CD4-positive, alpha-beta T cell treated with Interleukin-1 beta for 1 hour (primary cell): ENCODE results near the gene BCKDHB.
"Not testable (repeated sequence)": the region's sequence is repeated elsewhere in the genome, so short reads cannot be mapped to it uniquely, and the experiment has no call there.

Source experiments
- DNase-seq, 2 donors: peaks; one replicate each; pipeline ENCODE4 v3.0.0-alpha.2; 2020 to 2022

BCKDHB gene

DNA sequence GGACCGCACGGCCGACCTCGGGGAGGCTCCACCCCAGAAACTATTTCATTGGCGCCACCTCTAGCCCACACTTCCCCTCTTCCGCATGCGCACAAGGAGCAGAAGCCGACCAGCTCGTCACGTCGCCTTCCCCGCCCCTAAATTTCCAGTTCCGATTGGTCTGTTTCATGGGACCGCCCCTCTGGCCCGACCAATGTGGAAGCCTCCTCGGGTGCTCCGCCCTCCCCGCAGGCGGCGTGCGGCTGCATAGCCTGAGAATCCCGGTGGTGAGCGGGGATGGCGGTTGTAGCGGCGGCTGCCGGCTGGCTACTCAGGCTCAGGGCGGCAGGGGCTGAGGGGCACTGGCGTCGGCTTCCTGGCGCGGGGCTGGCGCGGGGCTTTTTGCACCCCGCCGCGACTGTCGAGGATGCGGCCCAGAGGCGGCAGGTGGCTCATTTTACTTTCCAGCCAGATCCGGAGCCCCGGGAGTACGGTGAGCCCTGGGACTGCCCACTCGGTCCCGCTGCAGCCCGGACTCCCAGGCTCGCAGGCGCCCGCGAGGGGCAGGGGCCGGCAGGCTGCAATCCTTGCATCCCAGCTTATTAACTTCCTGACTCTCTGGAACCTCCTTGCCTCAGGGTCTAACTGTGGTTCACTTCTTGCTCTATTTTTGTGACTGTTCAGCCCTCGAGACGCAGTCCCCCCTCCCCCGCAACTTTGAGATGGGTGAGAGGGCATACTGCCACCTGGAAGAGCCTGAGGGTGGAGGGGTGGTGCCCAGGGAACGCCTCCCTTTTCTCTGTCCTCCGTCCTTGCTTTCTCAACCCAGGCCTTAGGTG, at the start of gene BCKDHB:
TSS of gene BCKDHB (plus strand) at position 254 of the 818 bp plus-strand sequence. CDS start at position 277, 23 bp downstream.
- peak; percentile 98 to 99 for DNase-seq

DNA sequence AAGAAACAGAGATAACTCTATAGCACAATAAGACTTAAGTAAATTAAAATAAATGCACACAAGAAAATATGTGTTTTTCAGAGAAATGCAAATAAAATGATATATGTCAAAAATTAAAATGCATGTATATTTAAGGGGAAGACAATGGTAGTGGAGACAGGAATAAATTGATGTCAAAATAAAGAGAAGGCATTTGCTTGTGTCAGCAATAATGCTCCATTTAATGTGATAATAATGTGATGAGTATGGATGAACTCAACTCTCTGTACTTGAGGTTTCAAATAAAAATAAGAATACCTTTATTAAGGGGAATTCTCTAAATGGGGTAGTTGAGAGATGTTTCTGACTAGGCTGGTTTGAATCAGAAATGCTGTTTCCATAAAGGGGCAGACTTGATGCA, 45.7 kb upstream of the BCKDHB start:
- DNase-seq: no peak

DNA sequence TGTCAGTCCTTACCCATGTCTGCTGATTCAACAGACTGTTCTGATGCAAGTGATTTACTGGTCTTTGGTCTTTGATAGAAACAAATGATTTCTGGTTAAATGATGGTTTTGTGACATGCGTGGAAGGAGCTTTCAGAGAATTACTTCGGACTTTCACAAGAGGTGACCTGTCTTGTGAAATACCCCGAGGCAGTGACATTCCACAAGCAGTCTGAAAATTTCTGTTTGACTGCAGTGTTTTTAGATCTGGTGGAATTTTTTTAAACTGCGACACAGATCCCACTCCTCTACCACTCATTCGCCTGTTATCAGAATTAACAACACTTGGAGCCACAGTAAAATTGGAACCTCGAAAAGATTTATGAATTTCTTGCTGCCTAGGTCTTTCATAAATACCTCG, 38.3 kb upstream of the BCKDHB start:
- DNase-seq: not testable (repeated sequence)

DNA sequence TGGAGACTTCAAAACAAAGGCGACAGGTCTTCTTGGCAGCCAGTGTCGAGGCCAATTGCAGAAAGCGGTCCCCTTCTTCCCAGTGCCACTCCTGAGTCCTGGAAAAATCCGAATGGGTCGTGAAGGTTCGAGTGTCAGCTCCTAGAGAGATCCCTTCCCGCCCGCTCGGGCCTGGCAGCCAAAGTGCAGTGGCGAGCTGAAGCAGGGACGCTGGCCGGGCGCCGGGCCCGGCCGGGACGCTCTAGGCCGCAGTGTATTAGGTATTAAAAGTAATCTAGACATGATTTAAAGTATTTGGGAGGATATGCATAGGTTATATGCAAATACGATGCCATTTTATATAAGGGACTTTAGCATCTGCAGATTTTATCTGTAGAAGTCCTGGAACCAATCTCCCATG, 36.0 kb upstream of the BCKDHB start:
- not testable (repeated sequence) for DNase-seq

DNA sequence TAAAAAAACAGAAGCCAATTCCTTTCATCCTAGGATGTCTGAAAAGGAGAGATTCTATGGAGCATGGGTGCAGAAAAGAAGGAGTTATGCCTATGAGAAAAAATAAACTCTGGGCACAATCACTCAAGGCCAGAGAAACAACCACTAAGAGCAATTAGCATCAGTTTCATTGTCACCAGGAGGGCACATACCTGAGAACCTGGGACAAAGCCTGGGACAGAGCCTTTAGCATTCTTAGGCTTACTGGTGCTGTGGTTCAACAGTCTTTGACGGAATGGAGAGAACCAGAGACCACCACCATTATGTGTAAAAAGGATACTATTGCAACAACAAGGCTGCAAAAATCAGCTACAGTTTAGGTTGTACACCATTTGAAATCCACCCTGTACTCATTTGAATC, 29.4 kb upstream of the BCKDHB start:
- DNase-seq: no peak

DNA sequence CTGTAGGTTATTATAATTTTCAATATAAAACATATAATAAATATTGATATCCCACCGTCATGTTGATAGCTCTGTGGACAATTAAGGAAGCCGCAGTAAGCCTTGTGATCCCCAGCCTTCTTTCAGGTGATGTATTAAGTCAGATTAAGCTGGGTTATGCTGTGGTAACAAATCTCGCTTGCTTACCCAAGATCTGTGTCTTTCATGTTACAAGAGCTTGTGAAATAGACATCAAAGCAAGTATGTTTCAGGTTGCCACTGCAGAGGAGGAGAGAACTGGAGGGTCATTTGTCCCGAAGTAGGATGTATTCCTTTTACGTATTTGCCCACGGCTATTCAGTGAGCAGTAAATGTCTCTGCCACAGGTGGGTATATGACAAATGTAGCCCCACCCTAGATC, 17.8 kb upstream of the BCKDHB start:
- DNase-seq: no peak

DNA sequence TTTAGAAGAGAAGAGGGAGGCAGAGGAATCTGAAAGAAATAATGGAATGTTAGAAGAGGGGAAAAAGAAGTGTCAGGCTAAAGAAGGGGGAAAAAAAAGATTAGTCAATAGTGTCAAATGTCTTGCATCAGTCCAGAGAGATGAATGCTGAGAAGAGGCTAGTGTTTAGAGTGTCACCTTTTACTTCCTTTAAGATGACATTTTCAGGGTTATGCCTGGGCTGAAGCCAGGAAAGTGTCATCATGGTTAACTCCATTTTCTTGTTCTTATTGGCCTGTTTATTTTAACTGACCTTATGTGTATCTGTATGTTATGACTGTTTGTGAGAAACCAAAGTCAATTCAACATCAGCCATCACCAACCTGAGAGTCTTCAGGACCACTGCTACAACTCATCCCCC, 15.0 kb upstream of the BCKDHB start:
- DNase-seq: no peak

DNA sequence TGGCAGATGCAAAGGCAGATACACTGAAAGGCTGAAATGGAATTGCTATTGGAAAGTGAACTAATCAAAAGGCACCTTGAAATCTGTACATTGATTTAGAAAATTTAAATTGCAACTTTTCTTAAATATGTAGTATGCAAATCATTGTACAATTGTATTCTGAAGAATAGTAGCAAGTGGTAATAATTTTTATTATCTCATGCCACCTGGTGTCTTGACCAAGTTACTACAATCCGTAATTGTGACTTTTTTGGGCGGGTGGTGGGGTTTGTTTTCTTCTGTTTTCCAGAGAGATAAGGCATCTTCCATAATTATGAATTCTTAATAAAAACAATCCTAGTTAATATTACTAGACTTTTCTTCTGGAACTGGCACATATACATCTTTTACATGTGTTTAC, 12.5 kb upstream of the BCKDHB start:
- DNase-seq: peak in 1 of 2 donors; percentile 46

DNA sequence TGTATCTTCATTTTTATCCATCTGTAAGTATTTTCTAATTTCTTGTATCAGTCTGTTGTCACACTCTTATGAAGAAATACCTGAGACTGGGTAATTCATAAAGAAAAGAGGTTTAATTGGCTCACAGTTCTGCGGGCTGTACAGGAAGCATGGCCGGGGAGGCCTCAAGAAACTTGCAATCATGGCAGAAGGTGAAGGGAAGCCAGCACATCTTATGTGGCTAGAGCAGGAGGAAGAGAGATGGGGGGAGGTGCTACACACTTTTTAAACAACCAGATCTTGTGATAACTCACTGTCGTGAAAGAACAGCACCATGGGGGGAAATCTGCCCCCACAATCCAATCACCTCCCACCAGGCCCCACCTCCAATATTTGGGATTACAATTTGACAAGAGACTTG, 10.9 kb upstream of the BCKDHB start:
- DNase-seq: no peak

DNA sequence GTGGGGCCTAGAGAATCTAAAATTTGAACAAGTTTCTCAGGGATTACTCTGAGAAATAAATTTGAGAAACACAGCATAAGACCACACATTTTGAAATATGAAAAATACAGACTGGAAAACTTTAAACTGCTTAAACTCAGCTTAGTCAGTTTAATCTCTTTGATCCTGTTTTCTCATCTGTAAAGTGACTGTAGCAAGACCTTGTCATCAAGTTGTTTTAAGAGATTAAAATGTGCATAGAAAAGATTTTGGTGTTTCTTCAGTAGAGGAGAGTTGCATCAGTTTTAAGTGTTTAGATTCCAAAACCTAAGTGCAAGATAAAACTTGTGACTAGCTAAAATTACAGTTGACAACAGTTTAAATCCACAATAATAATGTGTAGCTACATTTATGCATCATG, 8.1 kb upstream of the BCKDHB start:
- DNase-seq: no peak

DNA sequence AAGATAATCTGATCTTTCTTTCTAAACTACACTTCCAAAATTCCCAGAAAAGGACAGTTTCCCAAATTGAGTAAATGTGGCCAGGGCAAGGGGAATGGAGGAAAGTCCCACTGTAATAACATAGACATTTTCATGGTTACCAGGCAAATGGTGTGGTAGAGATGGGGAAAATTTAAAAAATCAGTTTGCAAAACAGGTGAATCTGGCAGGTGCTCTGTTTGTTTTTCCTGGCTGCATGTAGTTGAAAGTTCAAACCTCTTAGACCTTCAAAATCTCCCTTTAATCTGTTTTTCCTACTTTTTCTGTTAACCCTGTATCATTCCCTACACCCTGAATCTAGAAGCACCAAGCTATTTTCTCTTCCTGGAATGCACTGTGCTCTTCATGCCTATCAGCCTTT, 2.0 kb upstream of the BCKDHB start:
- no peak for DNase-seq

DNA sequence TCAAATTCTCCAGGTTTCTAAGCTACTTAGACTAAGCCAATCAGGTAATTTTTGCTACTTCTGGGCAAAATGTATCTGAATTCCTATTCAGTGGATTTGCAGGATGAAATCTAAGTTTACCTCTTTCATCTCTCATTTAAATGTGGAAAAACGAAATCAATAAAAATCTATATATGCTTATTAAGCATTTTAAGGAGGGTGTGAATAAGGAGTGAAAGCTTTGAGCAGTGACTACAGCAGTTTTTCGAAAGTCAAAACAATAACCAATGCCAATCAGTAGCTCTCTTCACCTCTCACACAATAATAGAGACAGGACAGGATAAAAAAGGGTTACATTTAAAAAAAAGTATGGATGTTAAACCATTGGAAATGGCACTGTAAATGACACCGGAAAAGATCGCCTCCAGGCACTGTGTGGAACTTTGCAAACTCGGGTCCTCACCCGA, 476 bp upstream of the BCKDHB start:
- DNase-seq: no peak

DNA sequence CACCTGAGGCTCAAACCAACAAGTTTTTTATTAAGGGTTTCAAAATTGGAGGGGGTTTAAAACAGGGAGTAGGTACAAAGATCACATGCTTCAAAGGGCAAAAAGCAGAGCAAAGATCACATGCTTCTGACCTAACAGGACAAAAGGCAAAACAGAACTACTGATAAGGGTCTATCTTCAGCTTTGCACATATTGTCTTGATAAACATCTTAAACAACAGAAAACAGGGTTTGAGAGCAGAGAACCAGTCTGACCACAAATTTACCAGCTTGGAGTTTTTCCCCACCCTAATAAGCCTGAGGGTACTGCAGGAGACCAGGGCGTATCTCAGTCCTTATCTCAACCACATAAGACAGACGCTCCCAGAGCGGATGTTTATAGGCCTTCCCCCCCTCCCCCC, 16.1 kb downstream of the BCKDHB start:
- not testable (repeated sequence) for DNase-seq

DNA sequence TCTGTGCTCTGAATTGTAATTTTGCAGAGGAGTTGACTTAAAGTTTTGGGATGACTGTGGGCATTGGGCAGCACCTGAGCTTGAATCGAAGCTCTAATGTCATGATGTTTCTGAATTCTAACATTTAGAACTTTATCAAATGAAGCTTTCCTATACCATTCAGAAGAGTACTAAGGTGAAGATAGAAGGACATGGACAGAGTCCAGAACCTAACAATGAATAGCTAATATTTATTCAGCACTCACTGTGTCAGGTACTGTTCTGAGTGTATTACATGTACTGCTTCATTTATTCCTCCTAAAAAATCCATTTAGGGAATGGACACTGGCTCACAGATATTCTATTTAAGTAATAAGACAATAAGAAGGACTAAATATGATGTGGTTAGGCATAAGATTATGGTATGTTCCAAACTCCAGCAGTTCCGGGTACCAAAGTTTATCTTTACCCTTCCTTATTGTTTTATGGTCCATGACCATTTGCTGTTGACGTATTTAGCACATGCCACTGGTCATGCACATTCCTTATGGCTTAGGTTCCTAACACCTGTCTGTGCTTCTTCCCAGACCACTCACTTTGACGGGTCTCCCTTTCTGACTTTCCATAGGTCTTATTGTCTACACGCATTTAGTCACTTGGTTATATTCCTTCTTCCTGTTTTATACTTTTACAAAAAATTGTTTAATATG, 20.3 kb downstream of the BCKDHB start:
- no peak for DNase-seq

DNA sequence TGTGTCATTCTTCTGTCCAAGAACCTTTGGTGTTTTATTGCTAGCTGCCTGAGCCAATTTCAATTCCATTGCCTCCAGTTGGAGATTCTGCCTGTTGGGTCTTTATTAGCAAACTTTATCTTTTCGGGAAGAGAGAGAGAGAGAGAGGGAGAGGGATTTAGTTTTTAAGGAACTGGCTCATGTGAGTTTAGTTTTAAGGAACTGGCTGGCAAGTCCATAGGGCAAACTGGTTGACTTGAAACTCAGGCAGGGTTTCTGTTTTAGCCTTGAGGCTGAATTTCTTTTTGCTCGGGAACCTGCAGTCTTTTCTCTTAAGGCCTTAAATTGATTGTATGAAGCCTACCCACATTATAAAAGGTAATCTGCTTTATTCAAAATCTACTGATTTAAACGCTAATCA, 23.0 kb downstream of the BCKDHB start:
- DNase-seq: no peak

DNA sequence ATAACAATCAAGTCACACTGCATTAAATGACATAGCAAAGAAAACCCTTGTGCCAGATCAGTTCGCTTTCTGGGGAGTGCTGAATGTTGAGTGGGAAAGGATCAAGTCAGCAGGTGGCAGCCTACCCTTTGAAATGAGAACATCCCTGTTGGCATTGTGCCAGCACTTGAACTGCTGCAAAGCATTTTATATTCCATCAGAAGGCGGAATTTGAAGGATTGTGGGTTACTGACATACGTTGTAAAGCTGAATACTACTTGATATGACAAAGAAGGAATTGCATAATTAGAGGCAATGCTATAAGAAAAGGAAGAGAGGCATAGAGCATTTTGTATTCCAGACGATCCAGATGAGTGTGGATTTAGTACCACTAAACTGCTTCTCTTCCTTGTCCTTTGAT, 26.5 kb downstream of the BCKDHB start:
- DNase-seq: peak; percentile 3 to 17

DNA sequence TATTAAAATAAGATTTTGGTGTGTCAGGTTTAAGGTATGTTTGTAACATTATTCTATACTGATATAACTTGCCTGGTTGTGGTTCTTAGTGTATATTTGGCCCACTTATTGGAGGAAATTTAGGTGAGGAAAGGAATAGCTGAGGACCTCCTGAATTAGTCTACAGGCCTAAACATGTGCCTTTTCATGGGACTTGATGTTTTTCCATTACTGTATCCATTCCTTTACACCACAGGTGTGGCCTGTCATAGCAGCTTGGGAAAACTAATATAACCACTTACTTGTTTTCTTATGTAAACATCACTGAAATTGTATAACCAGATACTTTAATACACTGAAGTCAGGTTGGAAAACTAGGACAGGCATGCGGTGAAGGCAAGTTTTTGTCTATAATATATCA, 27.6 kb downstream of the BCKDHB start:
- no peak for DNase-seq

DNA sequence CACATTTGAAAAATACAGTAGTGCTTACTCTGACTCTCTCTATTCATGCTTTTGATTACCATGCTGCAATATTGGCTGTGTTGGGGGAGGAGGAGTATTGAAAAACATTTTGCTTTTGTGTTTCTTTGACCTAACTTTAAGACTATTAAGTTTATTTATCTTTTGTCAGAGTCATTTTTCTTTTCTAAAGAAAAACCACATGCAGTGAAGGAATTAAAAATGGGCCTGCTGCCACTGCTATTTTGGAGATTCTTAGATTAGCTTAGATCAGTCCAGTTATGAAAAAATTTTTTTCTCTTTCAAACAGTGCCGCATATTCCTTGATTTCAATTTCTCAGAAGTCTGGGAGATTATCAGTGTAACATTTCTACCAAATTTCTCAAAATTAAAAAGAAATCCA, 36.1 kb downstream of the BCKDHB start:
- DNase-seq: no peak

DNA sequence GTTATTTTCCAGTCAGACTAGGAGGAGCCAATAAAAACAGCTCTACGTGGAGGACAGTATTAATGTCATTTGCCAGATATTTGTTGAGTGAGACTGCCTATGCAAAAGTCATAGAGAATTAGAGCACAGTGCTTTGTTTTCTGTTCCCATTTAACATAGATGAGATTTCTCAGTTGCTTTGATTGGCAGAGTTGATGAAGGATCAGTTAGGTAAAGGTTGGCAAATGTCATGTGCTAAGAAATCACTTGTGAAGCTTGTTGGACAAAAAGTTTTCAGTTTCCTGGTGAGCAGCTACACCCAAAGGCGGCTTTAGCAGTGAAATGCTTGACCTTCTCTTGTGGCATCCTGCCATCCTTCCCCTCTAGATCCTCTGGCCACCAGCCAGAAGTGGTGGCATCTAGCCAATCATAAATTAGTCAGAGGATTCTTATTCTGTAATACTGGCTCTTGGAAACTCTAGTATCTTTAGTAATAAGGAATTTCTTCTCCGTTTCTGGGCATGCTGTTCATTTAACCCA, 37.0 kb downstream of the BCKDHB start:
- DNase-seq: no peak

DNA sequence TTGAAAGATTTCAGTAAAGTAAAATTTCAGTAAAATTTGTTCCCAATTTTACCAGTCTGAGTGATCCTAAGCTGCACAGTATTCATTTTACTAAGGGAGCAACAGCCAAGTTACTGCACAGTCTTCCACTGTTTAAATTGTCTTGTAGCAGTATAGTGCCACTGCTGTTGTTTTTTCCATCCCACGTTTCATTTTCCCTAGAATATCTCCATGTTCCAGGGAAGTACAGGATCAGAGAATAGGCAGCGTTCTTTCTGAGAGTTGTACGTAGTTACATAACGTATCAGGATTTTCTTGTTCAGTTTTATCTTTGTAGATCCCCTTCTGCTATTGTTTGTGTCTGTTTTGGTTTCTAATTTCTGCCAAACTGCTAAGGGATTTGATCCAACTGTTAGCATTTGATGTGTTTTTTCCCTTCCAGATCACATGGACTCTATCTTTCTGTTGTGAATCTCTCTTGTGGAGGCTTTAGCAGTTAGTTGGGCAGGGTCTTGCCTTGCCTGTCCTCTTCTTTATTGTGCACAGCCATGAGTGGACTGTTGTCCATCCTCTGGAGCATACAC, 38.4 kb downstream of the BCKDHB start:
- DNase-seq: no peak

DNA sequence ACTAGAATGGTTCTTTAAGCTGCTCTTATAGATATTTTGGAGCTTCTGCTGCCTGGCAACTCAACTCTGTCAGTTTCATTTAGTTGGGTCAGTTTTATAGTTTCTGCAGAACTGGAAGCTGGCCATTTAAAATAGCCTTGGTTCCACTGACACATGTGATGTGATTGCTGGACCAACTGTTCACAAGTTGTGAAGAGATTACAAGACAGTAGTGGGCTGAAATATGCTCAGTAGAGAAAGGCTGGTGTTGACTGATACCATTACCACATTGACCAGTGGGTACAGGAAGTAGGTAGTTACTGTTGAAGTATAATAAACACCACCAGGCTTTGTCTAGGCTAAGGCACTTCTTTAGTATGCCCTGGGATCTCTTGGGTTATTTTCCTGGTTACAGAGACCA, 39.0 kb downstream of the BCKDHB start:
- no peak for DNase-seq

DNA sequence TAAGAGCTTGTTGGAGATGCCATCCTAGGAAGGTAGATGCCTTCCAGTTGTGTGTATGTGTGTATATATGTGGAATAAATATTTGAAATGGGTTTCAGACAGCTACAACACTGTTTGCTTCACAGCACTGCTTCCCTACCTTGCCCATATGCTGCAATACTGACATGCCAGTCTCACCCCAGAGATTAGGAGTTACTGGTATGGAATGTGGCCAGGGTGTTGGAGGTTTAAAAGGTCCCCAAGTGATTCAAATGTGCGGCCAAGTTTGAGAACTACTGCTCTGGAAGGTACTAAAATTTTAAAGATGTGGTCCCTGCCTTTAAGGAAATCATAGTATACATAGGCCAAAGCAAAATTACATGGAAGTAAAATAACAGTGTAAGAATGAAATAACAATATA, 39.5 kb downstream of the BCKDHB start:
- DNase-seq: no peak

DNA sequence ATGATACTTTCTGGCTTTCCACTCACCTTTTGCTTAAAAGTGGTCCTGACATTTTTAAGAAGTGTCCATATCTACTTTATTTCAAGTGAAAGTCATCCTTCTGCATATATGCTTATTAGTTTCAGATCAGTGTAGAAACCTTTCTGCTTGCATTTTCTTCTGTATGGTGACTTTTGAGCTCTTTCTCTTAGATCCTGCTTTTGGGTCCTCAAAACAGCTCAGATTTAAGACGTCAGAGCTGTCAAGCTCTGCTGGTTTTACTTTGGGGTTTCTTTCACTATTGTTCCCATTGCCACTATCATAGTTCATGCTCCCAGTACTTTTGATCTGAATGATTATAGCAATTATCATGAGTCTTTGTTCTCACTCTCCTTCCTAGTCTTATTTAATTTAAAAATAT, 41.7 kb downstream of the BCKDHB start:
- no peak for DNase-seq

DNA sequence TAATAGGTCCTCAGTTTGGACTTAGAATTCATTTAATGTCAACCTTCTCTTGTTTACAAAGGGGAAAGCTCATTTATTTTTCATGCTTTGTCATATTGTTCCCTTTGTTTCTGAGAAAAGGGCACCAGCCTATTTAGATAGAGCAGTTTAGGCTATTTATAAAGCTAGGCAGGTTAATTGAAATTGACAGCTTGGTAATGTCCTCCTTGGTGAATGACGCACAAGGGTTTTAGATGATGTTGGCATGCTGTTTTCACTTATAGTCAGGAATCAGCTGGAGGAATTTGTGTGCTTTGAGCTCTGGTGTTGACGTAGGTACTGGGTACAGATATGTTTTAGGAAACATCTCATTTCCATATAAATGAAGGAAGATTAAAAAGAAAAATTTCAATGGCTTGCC, 45.2 kb downstream of the BCKDHB start:
- no peak for DNase-seq
